Endothelial cell of umbilical vein (primary cell): ENCODE results near the gene GCSH.

Experiments
- CTCF ChIP-seq, 2 donors: IDR thresholded peaks; 1 replicate in 1 of 2; 2 replicates in 1 of 2; pipeline ENCODE4 v1.5.1; 2011; ENCODE audit warnings: low read length in 2 of 2, mild to moderate bottlenecking in 2 of 2, moderate library complexity in 2 of 2, control low read depth in 1 of 2, inconsistent platforms in 1 of 2, low read depth in 1 of 2; ENCODE audit not compliant: insufficient read depth in 1 of 2; ENCODE audit errors: extremely low read depth in 1 of 2
- EZH2 ChIP-seq: IDR thresholded peaks from 2 replicates; pipeline ENCODE4 v1.6.1; 2012; ENCODE audit warnings: borderline replicate concordance, low read depth, mild to moderate bottlenecking, moderate library complexity, low read length, inconsistent platforms; ENCODE audit not compliant: severe bottlenecking
- FOS ChIP-seq: IDR thresholded peaks from 2 replicates; pipeline ENCODE4 v1.6.1; 2011; ENCODE audit warnings: mild to moderate bottlenecking, low read length, moderate library complexity, borderline replicate concordance; ENCODE audit not compliant: insufficient read depth
- GATA2 ChIP-seq: IDR thresholded peaks from 2 replicates; pipeline ENCODE4 v1.7.0; 2011; ENCODE audit warnings: low read depth, mild to moderate bottlenecking, moderate library complexity, mixed read lengths, low read length; ENCODE audit not compliant: insufficient read length, insufficient read depth
- MAX ChIP-seq: IDR thresholded peaks from 2 replicates; pipeline ENCODE4 v1.6.1; 2011; ENCODE audit not compliant: insufficient read depth, insufficient read length
- POLR2A ChIP-seq: IDR thresholded peaks from 2 replicates; pipeline ENCODE4 v1.6.1; 2012; ENCODE audit warnings: low read depth, mild to moderate bottlenecking, control low read depth, low read length
- POLR2AphosphoS5 ChIP-seq: IDR thresholded peaks from 2 replicates; pipeline ENCODE4 v1.6.1; 2012; ENCODE audit warnings: low read depth, mild to moderate bottlenecking, control low read depth, low read length, moderate library complexity; ENCODE audit not compliant: insufficient read depth

- TF ChIP-seq CTCF (IDR thresholded peaks at IDR 0.05; ENCODE audit: extremely low read depth in 1 of 2, insufficient read depth in 1 of 2, low read depth in 1 of 2, low read length in 2 of 2) (no peak), POLR2AphosphoS5 (no peak), MAX (no peak), FOS (no peak), EZH2 (no peak), POLR2A (no peak), GATA2 (no peak)
These were observed 11.3 kb upstream of the GCSH start for GRCh38 chr16:81107511-81107910.
